Kidney (tissue), 14 donors: ENCODE measurements around the gene NLRP14. TPM values are rescaled to one million over a fixed set of nuclear protein-coding genes. Genes with fewer than 3 reads are reported as not detected.
A peak's percentile ranks its signal among the peaks of the same experiment; 100 is the strongest.

Source experiments
- DNase-seq, 5 donors: peaks; one replicate each; pipeline ENCODE4 v3.0.0-alpha.2; 2013 to 2020
- FAIRE-seq: peaks from 2 replicates; lab custom pipeline; 2012; peaks lifted over from hg19 to GRCh38; lab: Jason Lieb, UNC
- H3K27ac ChIP-seq, 2 donors: one replicate each; pipeline ENCODE4 v1.7.0; 2013; ENCODE audit warnings: low read depth in 2 of 2, low read length in 2 of 2, inconsistent platforms in 1 of 2
- H3K27me3 ChIP-seq: one replicate; pipeline ENCODE4 v1.7.1; 2013; ENCODE audit warnings: low read length, inconsistent platforms; ENCODE audit not compliant: control insufficient read depth, insufficient read depth
- H3K36me3 ChIP-seq, 3 donors: one replicate each; pipeline versions ENCODE4 v1.7.0 to v1.7.1; 2013; ENCODE audit warnings: low read length in 3 of 3, control low read depth in 1 of 3, inconsistent platforms in 1 of 3; ENCODE audit not compliant: insufficient read depth in 3 of 3, control insufficient read depth in 2 of 3
- H3K4me1 ChIP-seq, 3 donors: one replicate each; pipeline versions ENCODE4 v1.7.0 to v1.7.1; 2013; ENCODE audit warnings: low read length in 3 of 3, inconsistent platforms in 1 of 3, low read depth in 1 of 3; ENCODE audit not compliant: control insufficient read depth in 2 of 3, insufficient read depth in 2 of 3
- H3K4me3 ChIP-seq, 3 donors: one replicate each; pipeline versions ENCODE4 v1.7.0 to v1.8.1; 2013; ENCODE audit warnings: low read length in 3 of 3, control low read depth in 1 of 3, inconsistent platforms in 1 of 3
- H3K9ac ChIP-seq, 3 donors: one replicate each; pipeline versions ENCODE4 v1.7.0 to v1.7.1; 2013; ENCODE audit warnings: low read length in 3 of 3, control low read depth in 1 of 3, inconsistent platforms in 1 of 3
- H3K9me3 ChIP-seq, 3 donors: one replicate each; pipeline versions ENCODE4 v1.7.0 to v1.7.1; 2013; ENCODE audit warnings: low read length in 3 of 3, control low read depth in 1 of 3, inconsistent platforms in 1 of 3; ENCODE audit not compliant: control insufficient read depth in 2 of 3, insufficient read depth in 1 of 3
- intact Hi-C: fragments of 100-400 bp; cut with DNase I; formaldehyde crosslinking; loops from one replicate; pipeline ENCODE4 v1.11.1; 2022
- polyA plus RNA-seq: library from polyadenylated mRNA; stranded (reverse); fragments of 350-450 nt; fragmentation: Illumina TruSeq; extraction: RNeasy Lipid Tissue Mini Kit (QIAGEN cat#74804); gene quantifications from one replicate; pipeline ENCODE4 v1.2.3, GENCODE V29; 2014; ENCODE audit warnings: low read depth, low replicate concordance; ENCODE audit not compliant: insufficient read depth
- total RNA-seq: library from RNA; stranded (reverse); fragmentation: NEBNext Ultra II Directional; extraction: Animal tissue kit (Norgen Biotek cat#: 25700); gene quantifications from one replicate; pipeline ENCODE4 v1.2.1, GENCODE V29; 2021
- TF ChIP-seq, protein P1 (sequence below): IDR thresholded peaks from 3 replicates; pipeline ENCODE4 v1.5.1; 2012; ENCODE audit warnings: mild to moderate bottlenecking, moderate library complexity, borderline replicate concordance; ENCODE audit not compliant: insufficient read depth; ENCODE audit errors: extremely low read depth
- donor health status: control.
- donor health status: control.
- donor health status: control.
- donor health status: control.
- donor health status: control.
- donor health status: DM: yes; HTN: yes; CAD: no.
- donor health status: Normal renal cell carcinoma (clear cell type).

NLRP14 gene
- total and polyA plus RNA-seq, 2 donors from 2014 or later: 0.28 to 0.47 TPM

DNA sequence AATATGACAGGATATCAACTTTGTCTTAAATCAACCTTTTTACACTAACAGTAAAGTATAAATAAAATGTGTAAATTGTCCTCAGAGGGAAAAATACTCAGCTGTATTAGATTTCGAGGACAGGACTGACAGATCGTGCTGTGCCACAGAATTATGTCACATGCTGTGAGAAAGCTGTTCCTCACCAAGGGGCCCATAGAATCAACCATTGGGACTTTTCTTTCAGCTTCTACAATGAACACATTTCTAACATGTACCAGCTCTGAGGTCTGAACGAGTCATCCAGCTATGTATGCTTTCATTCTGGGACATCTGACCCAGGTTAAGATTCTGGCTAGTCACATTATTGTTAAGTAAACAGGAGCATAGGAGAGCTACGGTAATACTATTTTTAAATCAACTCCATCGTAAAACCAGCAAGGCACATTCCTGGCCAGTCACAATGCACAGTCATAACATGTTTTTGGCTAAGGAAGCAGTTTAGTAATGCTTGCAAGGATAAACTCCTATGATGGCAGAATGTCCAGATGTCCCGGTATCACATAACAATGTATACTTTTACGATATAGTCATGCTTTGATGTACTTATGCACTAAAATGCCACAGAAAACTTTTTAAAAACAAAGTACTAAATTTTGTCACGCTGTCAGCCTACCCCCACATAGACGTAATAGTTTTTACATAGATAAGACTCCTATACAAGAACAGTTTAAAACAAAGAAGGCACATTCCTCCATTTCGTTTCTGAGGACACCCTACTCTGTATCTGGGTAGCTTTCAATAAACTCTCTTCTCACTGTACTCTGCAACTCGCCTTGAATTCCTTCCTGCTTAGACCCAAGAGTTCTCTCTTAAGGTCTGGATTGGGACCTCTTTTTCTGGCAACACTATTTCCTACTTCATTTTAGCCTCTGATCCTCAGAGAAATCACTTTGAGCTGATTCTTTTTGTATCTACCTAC lies 27.5 kb upstream of the NLRP14 start:
- DNase-seq (peak in 2 of 5 donors; percentile 29 to 53), FAIRE-seq (no peak)
- H3K27me3 ChIP-seq: no peaks in the 10 kb centered on the region
- H3K36me3 ChIP-seq: no peaks in the 10 kb centered on the region
- intact Hi-C loops: no loop called here
- H3K27ac ChIP-seq: no peak overlapping the region
- TF ChIP-seq, protein P1, sequence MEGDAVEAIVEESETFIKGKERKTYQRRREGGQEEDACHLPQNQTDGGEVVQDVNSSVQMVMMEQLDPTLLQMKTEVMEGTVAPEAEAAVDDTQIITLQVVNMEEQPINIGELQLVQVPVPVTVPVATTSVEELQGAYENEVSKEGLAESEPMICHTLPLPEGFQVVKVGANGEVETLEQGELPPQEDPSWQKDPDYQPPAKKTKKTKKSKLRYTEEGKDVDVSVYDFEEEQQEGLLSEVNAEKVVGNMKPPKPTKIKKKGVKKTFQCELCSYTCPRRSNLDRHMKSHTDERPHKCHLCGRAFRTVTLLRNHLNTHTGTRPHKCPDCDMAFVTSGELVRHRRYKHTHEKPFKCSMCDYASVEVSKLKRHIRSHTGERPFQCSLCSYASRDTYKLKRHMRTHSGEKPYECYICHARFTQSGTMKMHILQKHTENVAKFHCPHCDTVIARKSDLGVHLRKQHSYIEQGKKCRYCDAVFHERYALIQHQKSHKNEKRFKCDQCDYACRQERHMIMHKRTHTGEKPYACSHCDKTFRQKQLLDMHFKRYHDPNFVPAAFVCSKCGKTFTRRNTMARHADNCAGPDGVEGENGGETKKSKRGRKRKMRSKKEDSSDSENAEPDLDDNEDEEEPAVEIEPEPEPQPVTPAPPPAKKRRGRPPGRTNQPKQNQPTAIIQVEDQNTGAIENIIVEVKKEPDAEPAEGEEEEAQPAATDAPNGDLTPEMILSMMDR: no peak
- no peaks in the 10 kb centered on the region for H3K4me1 ChIP-seq
- no peaks in the 10 kb centered on the region for H3K9me3 ChIP-seq
- H3K9ac ChIP-seq: no peak overlapping the region
- H3K4me3 ChIP-seq: no peak overlapping the region

DNA sequence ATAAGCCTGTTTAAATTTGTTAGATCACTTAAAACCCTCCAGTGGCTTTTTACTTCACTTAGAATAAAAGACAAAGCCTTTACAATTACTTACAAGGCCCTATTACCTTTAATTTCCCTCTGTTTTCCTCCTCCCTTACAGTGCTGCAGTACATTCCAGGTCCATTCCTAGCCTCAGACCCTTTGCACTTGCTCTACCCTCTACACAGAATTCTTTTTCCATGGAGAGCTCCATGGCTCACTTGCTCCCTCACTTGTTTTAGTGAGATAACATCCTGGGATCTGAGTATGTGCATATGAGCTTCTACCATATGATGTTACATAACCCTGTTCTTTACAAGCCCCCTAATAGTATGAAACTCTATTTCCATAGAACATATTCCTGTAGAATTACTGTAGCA lies 24.6 kb upstream of the NLRP14 start:
- FAIRE-seq (no peak), DNase-seq (no peak)
- Histone ChIP-seq H3K9ac (no peak overlapping the region), H3K27ac (no peak overlapping the region), H3K36me3 (no peaks in the 10 kb centered on the region), H3K9me3 (no peaks in the 10 kb centered on the region), H3K4me1 (no peaks in the 10 kb centered on the region), H3K4me3 (no peak overlapping the region), H3K27me3 (no peaks in the 10 kb centered on the region)
- intact Hi-C loops: no loop called here
- TF ChIP-seq, protein P1: no peak

DNA sequence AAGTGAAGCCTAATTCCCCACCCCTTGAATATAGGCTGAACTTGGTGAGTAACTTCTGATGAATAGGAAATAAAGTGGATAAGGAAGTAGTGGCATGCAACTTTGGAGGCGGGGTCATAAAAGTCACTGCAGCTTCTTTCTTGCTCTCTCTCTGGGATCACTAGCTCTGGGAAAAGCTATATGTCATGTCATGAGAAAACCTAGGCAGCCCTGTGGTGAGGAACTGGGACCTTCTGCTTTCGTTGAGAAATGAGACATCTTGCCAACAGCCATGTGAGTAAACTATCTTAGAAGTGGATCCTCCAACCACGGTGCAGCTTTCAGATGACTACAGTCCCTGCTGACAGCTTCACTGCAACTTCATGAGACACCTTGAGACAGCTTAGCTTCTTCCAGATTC lies 15.8 kb upstream of the NLRP14 start:
- Histone ChIP-seq H3K9ac (no peak overlapping the region), H3K27me3 (no peaks in the 10 kb centered on the region), H3K36me3 (no peaks in the 10 kb centered on the region), H3K4me3 (no peak overlapping the region), H3K4me1 (no peaks in the 10 kb centered on the region), H3K9me3 (no peaks in the 10 kb centered on the region), H3K27ac (no peak overlapping the region)
- intact Hi-C loops: no loop called here
- TF ChIP-seq, protein P1: no peak
- DNase-seq: peak in 1 of 5 donors; percentile 1
- FAIRE-seq: no peak
